ENCODE measurements around the gene PANX2.
"Not testable (repeated sequence)": the region's sequence is repeated elsewhere in the genome, so short reads cannot be mapped to it uniquely, and the experiment has no call there.

Gene PANX2

GRCh38 chr22:50200461-50201190 lies 30.1 kb downstream of the PANX2 start, which contains the start of gene SELENOO:
Gene SELENOO (plus strand): TSS chr22:50201011. CDS start chr22:50201037, 26 bp downstream.
- DNase-seq, result peak; percentile 93

- peak; percentile 21 for DNase-seq
Measured at GRCh38 chr22:50201191-50202129, 30.9 kb downstream of the PANX2 start.

- DNase-seq, result no peak
Measured at GRCh38 chr22:50202130-50202666, 31.7 kb downstream of the PANX2 start.

GRCh38 chr22:50203288-50203687 lies 32.8 kb downstream of the PANX2 start:
- no peak for DNase-seq

- DNase-seq, result no peak
Measured at GRCh38 chr22:50204571-50204970, 34.0 kb downstream of the PANX2 start.

- DNase-seq, result not testable (repeated sequence)
Measured at GRCh38 chr22:50204998-50205397, 34.5 kb downstream of the PANX2 start.

GRCh38 chr22:50205781-50206569 lies 35.4 kb downstream of the PANX2 start:
- no peak for DNase-seq

- no peak for DNase-seq
Measured at GRCh38 chr22:50206599-50206998, 36.1 kb downstream of the PANX2 start.

GRCh38 chr22:50207383-50208140 lies 37.0 kb downstream of the PANX2 start:
- DNase-seq, result no peak

GRCh38 chr22:50208430-50208938 lies 38.0 kb downstream of the PANX2 start:
- DNase-seq, result no peak

GRCh38 chr22:50208939-50209892 lies 38.7 kb downstream of the PANX2 start:
- no peak for DNase-seq

GRCh38 chr22:50209893-50210292 lies 39.4 kb downstream of the PANX2 start:
- DNase-seq, result peak; percentile 71

GRCh38 chr22:50210378-50211139 lies 40.0 kb downstream of the PANX2 start:
- DNase-seq, result no peak

- DNase-seq, result no peak
Measured at GRCh38 chr22:50211147-50211546, 40.6 kb downstream of the PANX2 start.

GRCh38 chr22:50213263-50213662 lies 42.7 kb downstream of the PANX2 start:
- DNase-seq, result no peak

GRCh38 chr22:50215297-50216054 lies 44.9 kb downstream of the PANX2 start:
- no peak for DNase-seq

- no peak for DNase-seq
Measured at GRCh38 chr22:50216055-50216683, 45.6 kb downstream of the PANX2 start.

Measured in activated naive CD4-positive, alpha-beta T cell treated with Interleukin-2 at 50 U/mL for 16 hours (primary cell).